GM12891 (cell line): ENCODE data around the gene HNRNPAB.

Experiments used
- POLR2A ChIP-seq: IDR thresholded peaks from 2 replicates; pipeline ENCODE4 v1.6.1; 2011; ENCODE audit warnings: low read depth, low read length, control low read depth
- POLR2AphosphoS5 ChIP-seq: IDR thresholded peaks from 2 replicates; pipeline ENCODE4 v1.6.1; 2011; ENCODE audit warnings: low read depth, low read length, control low read depth
- POU2F2 ChIP-seq: IDR thresholded peaks from 2 replicates; pipeline ENCODE4 v1.6.1; 2011; ENCODE audit warnings: low read depth, mild to moderate bottlenecking, control low read depth, low read length, moderate library complexity
- SPI1 ChIP-seq: IDR thresholded peaks from 2 replicates; pipeline ENCODE4 v1.6.1; 2011; ENCODE audit warnings: low read depth, low read length, control low read depth
- TAF1 ChIP-seq: IDR thresholded peaks from 2 replicates; pipeline ENCODE4 v1.6.1; 2011; ENCODE audit warnings: low read depth, low read length, control low read depth

- TF ChIP-seq POLR2A (no peak), POLR2AphosphoS5 (no peak), TAF1 (no peak), POU2F2 (no peak), SPI1 (no peak)
Measured at GRCh38 chr5:178216779-178217178, 12.4 kb downstream of the HNRNPAB start.
